Erythroblast (primary cell): ENCODE data around the gene CRELD1.

Source experiments
- GATA1 ChIP-seq: IDR thresholded peaks from 2 replicates; pipeline ENCODE4 v1.6.1; 2011; ENCODE audit warnings: low read depth, mild to moderate bottlenecking, control low read depth, low read length, moderate library complexity
- POLR2A ChIP-seq: IDR thresholded peaks from 2 replicates; pipeline ENCODE4 v1.6.1; 2011; ENCODE audit warnings: mild to moderate bottlenecking, low read length

DNA sequence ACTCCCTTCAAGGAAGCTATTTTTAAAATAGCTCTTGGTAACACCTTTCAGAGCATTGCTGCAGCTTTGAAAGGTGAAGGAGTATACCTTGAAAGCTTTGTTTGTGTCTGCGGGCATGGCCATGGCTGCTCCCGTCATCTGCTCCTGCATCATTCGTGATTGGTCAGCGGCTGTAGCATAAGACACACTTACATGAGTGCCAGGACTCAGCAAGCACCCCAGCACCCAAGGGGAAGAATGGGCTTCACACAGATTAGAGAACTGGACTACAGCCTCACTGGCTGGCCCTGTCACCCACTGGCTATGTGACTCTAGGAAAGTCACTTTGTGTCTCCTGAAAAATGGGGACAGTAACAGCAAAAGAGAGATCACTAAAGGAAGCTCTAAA, 36.0 kb downstream of the CRELD1 start:
- TF ChIP-seq POLR2A (no peak), GATA1 (no peak)
